H1 (cell line): ENCODE results near the gene CYP2W1. TPM values are rescaled to one million over a fixed set of nuclear protein-coding genes. Genes with fewer than 3 reads are reported as not detected.

ENCODE experiments used
- CTCF ChIA-PET: fragments of 300-600 bp; sonication (Branson Sonifier 250); formaldehyde crosslinking; loops from one replicate; lab custom pipeline; 2021; ENCODE audit not compliant: partially characterized antibody; lab: Charles Lee
- POLR2A ChIA-PET: fragments of 300-600 bp; sonication (Branson Sonifier 250); formaldehyde crosslinking; loops from one replicate; lab custom pipeline; 2021; ENCODE audit warnings: inconsistent platforms; ENCODE audit not compliant: partially characterized antibody; lab: Charles Lee
- DNase-seq, 2 experiments: peaks; one replicate each; pipeline versions ENCODE4 v3.0.0 to v3.0.0-alpha.2; 2010 to 2022; ENCODE audit warnings: low spot score in 2 of 2, low read depth in 1 of 2, mixed read lengths in 1 of 2
- FAIRE-seq: peaks from 2 replicates; lab custom pipeline; 2011; peaks lifted over from hg19 to GRCh38; lab: Jason Lieb, UNC
- H2AFZ ChIP-seq: 2 replicates; pipeline ENCODE4 v1.8.1; 2012; ENCODE audit warnings: low read length, inconsistent platforms
- H2AK5ac ChIP-seq: 2 replicates; pipeline ENCODE4 v1.6.1; 2013; ENCODE audit warnings: low read depth, low read length
- H2BK120ac ChIP-seq: replicated peaks from 2 replicates; pipeline ENCODE3; 2013; ENCODE audit warnings: low read depth, low read length, inconsistent platforms
- H2BK12ac ChIP-seq: 2 replicates; pipeline ENCODE4 v1.6.1; 2013; ENCODE audit warnings: low read depth, low read length
- H2BK15ac ChIP-seq: 2 replicates; pipeline ENCODE4 v1.6.1; 2013; ENCODE audit warnings: low read length
- H2BK20ac ChIP-seq: 2 replicates; pipeline ENCODE4 v1.6.1; 2013; ENCODE audit warnings: low read length
- H2BK5ac ChIP-seq: 2 replicates; pipeline ENCODE4 v1.6.1; 2013; ENCODE audit warnings: low read depth, low read length
- H3K14ac ChIP-seq: 2 replicates; pipeline ENCODE4 v1.6.1; 2013; ENCODE audit warnings: inconsistent platforms; ENCODE audit not compliant: insufficient read length
- H3K18ac ChIP-seq: 2 replicates; pipeline ENCODE4 v1.6.1; 2013; ENCODE audit warnings: low read length; ENCODE audit errors: extremely low read depth
- H3K23ac ChIP-seq: 2 replicates; pipeline ENCODE4 v1.6.1; 2013; ENCODE audit warnings: inconsistent platforms; ENCODE audit not compliant: insufficient read length
- H3K23me2 ChIP-seq: 2 replicates; pipeline ENCODE4 v1.6.1; 2013; ENCODE audit warnings: low read depth, low read length
- H3K27ac ChIP-seq: 2 replicates; pipeline ENCODE4 v1.6.1; 2011; ENCODE audit warnings: low read depth, low read length, inconsistent platforms
- H3K27me3 ChIP-seq, 4 experiments: replicated peaks in 1 of 4; 1 replicate in 1 of 4; 2 replicates in 3 of 4; pipeline versions ENCODE4 v1.6.1 to v1.8.1; 2011 to 2013; ENCODE audit warnings: low read length in 3 of 4, mild to moderate bottlenecking in 3 of 4, inconsistent platforms in 2 of 4, mixed read lengths in 2 of 4, moderate library complexity in 1 of 4; ENCODE audit not compliant: control insufficient read depth in 3 of 4, insufficient read depth in 3 of 4; ENCODE audit errors: extremely low read depth in 1 of 4
- H3K36me3 ChIP-seq, 4 experiments: 2 replicates each; pipeline versions ENCODE4 v1.6.1 to v1.8.1; 2011 to 2013; ENCODE audit warnings: mild to moderate bottlenecking in 4 of 4, low read length in 3 of 4, moderate library complexity in 2 of 4, control low read depth in 1 of 4, inconsistent platforms in 1 of 4; ENCODE audit not compliant: insufficient read depth in 4 of 4, control insufficient read depth in 2 of 4
- H3K4ac ChIP-seq: replicated peaks from 2 replicates; pipeline ENCODE3; 2013; ENCODE audit warnings: low read length, low read depth, mixed read lengths, inconsistent platforms; ENCODE audit not compliant: insufficient read length
- H3K4me1 ChIP-seq, 4 experiments: replicated peaks in 1 of 4; 1 replicate in 1 of 4; 2 replicates in 3 of 4; pipeline versions ENCODE4 v1.6.1 to v1.8.1; 2011 to 2013; ENCODE audit warnings: low read length in 3 of 4, inconsistent platforms in 2 of 4, mixed read lengths in 1 of 4; ENCODE audit not compliant: insufficient read depth in 4 of 4, control insufficient read depth in 3 of 4
- H3K4me2 ChIP-seq, 2 experiments: 2 replicates each; pipeline versions ENCODE4 v1.6.1 to v1.8.1; 2011 to 2013; ENCODE audit warnings: low read depth in 2 of 2, low read length in 2 of 2, control low read depth in 1 of 2, inconsistent platforms in 1 of 2, mild to moderate bottlenecking in 1 of 2; ENCODE audit not compliant: insufficient read depth in 1 of 2
- H3K4me3 ChIP-seq, 4 experiments: fragments of 200-600, 300-600 bp in 1 of 4; sonication (generic), shearing (Covaris generic), sonication (Bioruptor Twin) in 1 of 4; 2 replicates each; pipeline versions ENCODE4 v1.5.1 to v1.8.1; 2011 to 2016; ENCODE audit warnings: low read length in 4 of 4, low read depth in 3 of 4, control low read depth in 2 of 4, inconsistent platforms in 2 of 4, mild to moderate bottlenecking in 2 of 4, mixed read lengths in 1 of 4, moderate library complexity in 1 of 4; ENCODE audit not compliant: insufficient read depth in 2 of 4; ENCODE audit errors: extremely low read depth in 1 of 4
- H3K56ac ChIP-seq: replicated peaks from 2 replicates; pipeline ENCODE3; 2013; ENCODE audit warnings: low read depth, mild to moderate bottlenecking, mixed read lengths, low read length, inconsistent platforms; ENCODE audit not compliant: insufficient read length
- H3K79me1 ChIP-seq: 2 replicates; pipeline ENCODE4 v1.6.1; 2013; ENCODE audit warnings: low read depth, low read length, control low read depth
- H3K79me2 ChIP-seq, 2 experiments: 2 replicates each; pipeline versions ENCODE4 v1.6.1 to v1.8.1; 2012 to 2013; ENCODE audit warnings: low read length in 2 of 2, mild to moderate bottlenecking in 2 of 2, inconsistent platforms in 1 of 2; ENCODE audit not compliant: insufficient read depth in 2 of 2, control insufficient read depth in 1 of 2
- H3K9ac ChIP-seq, 4 experiments: replicated peaks in 1 of 4; 1 replicate in 1 of 4; 2 replicates in 3 of 4; pipeline versions ENCODE4 v1.6.1 to v1.8.1; 2011 to 2013; ENCODE audit warnings: low read depth in 3 of 4, low read length in 3 of 4, control low read depth in 2 of 4, mild to moderate bottlenecking in 2 of 4, moderate library complexity in 2 of 4, inconsistent platforms in 1 of 4; ENCODE audit errors: extremely low read depth in 1 of 4
- H3K9me3 ChIP-seq, 2 experiments: 2 replicates each; pipeline versions ENCODE4 v1.6.1 to v1.8.1; 2012 to 2013; ENCODE audit warnings: mild to moderate bottlenecking in 2 of 2, moderate library complexity in 2 of 2, control low read depth in 1 of 2, inconsistent platforms in 1 of 2, low read depth in 1 of 2, low read length in 1 of 2, mixed read lengths in 1 of 2; ENCODE audit not compliant: insufficient read depth in 2 of 2
- H4K20me1 ChIP-seq, 2 experiments: replicated peaks in 1 of 2; 2 replicates each; pipeline versions ENCODE3 to v1.8.1; 2011 to 2013; ENCODE audit warnings: inconsistent platforms in 2 of 2, low read length in 2 of 2, mild to moderate bottlenecking in 1 of 2; ENCODE audit not compliant: insufficient read depth in 2 of 2, control insufficient read depth in 1 of 2
- H4K5ac ChIP-seq: 2 replicates; pipeline ENCODE4 v1.6.1; 2013; ENCODE audit warnings: low read length, low read depth, mixed read lengths, inconsistent platforms; ENCODE audit not compliant: insufficient read length
- H4K8ac ChIP-seq: 2 replicates; pipeline ENCODE4 v1.8.0; 2013; ENCODE audit warnings: mild to moderate bottlenecking, moderate library complexity, low read length, inconsistent platforms; ENCODE audit not compliant: insufficient read depth; ENCODE audit errors: extremely low read depth
- H4K91ac ChIP-seq: replicated peaks from 2 replicates; pipeline ENCODE3; 2013; ENCODE audit warnings: low read length, mixed read lengths, inconsistent platforms; ENCODE audit not compliant: insufficient read length
- ASH2L ChIP-seq: fragments of 200-600, 300-600 bp; sonication (generic); IDR thresholded peaks from one replicate; pipeline ENCODE4 v1.7.1; 2017; ENCODE audit warnings: low read length
- CTBP2 ChIP-seq: IDR thresholded peaks from 2 replicates; pipeline ENCODE4 v1.7.0; 2011; ENCODE audit warnings: borderline replicate concordance, mild to moderate bottlenecking, moderate library complexity, mixed read lengths, low read length; ENCODE audit not compliant: insufficient read depth, insufficient read length
- RNF2 ChIP-seq: fragments of 200-900, 300-1000 bp; sonication (generic); IDR thresholded peaks from 2 replicates; pipeline ENCODE4 v1.7.1; 2016; ENCODE audit warnings: borderline replicate concordance, low read depth, mild to moderate bottlenecking, antibody characterized with exemption, low read length; ENCODE audit not compliant: poor library complexity, severe bottlenecking; ENCODE audit errors: missing control alignments
- RXRA ChIP-seq: IDR thresholded peaks from 2 replicates; pipeline ENCODE4 v1.6.1; 2011; ENCODE audit warnings: low read depth, mild to moderate bottlenecking, low read length, moderate library complexity; ENCODE audit not compliant: insufficient read depth
- ZNF274 ChIP-seq: IDR thresholded peaks from 2 replicates; pipeline ENCODE4 v1.7.0; 2012; ENCODE audit warnings: low read length, borderline replicate concordance; ENCODE audit errors: extremely low read depth
- WGBS, 2 experiments: shearing (Covaris generic) in 1 of 2; methylation state at CpG; one replicate each; pipeline versions ENCODE4 v1.1.6 to v1.1.7; 2013 to 2015; ENCODE audit warnings: low lambda C conversion rate in 2 of 2, mixed read lengths in 2 of 2, inconsistent platforms in 1 of 2, low coverage in 1 of 2, missing lambda C conversion rate in 1 of 2; ENCODE audit not compliant: insufficient replicate concordance in 2 of 2, insufficient coverage in 1 of 2, insufficient read length in 1 of 2; ENCODE audit errors: extremely low coverage in 1 of 2, missing lambda C conversion rate in 1 of 2; 5-methylcytosine and 5-hydroxymethylcytosine counted together
- polyA plus RNA-seq, 7 experiments: library from polyadenylated mRNA; depleted of rRNA in 3 of 7; stranded (reverse) in 5 of 7; unstranded in 2 of 7; fragments of >200 nt in 5 of 7; fragments of 200-250 nt in 2 of 7; gene quantifications; 1 replicate in 5 of 7; 2 replicates in 1 of 7; 4 replicates in 1 of 7; pipeline versions ENCODE4 v1.2.1 to v1.2.3, GENCODE V29; 2011 to 2013; ENCODE audit warnings: missing spikeins in 2 of 7, mixed read lengths in 2 of 7
- total RNA-seq: library from RNA; stranded (reverse); fragmentation: NEBNext Ultra II Directional; extraction: Animal tissue kit (Norgen Biotek cat#: 25700); gene quantifications from 2 replicates; pipeline ENCODE4 v1.2.1, GENCODE V29; 2021

The CYP2W1 gene
- total and polyA plus RNA-seq, 2 of the 8 experiments (the other 6 are each of a cell fraction or from before 2014, with no cell fraction given) = not detected

DNA sequence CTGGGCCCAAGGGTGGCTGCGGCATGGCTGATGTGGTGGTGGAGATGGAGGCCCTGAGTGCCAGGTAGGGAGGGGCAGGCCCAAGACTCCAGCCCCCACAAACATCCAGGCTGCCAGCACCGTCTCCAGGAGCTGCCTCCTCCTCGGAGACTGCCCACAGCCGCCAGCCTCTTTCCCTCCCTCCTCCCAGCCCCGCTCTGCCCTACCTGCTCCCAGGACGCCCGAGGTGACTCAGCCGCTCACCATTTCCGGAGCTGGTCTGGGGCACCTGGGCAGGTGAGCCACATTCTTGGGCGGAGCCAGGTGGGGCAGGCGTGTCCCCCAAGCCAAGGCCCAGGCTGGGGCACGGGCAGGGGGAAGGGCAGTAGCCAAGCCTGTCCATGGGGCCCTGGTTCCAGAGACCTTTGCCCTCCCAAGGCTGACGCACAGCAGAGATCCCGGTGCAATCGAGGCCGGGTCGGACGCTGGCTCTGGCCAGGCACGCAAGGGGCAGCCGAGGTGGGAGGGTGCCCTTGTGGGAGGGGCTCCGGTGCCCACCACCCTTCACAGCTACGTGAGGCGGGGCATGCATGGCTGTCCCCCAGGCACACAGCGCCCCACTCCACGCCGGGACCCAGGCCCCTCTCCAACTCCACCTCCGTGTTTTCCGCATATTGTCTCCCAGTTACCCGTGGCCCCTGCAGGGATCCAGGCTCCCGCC is 37.3 kb upstream of the CYP2W1 start:
- Histone ChIP-seq H2BK120ac (peak overlapping the region; percentile 79), H4K8ac (peak overlapping the region; percentile 77), H2AFZ (0 out of 2 replicates have a peak overlapping the region, but pooled peaks have one; percentile 1), H3K18ac (peak overlapping the region; percentile 83), H2BK5ac (peak overlapping the region; percentile 93; the same call in 1 of the 2 replicates), H2BK12ac (peak overlapping the region; percentile 99; the same call in 1 of the 2 replicates), H3K79me1 (no peaks in the 10 kb centered on the region), H3K36me3 (no peaks in the 10 kb centered on the region), H3K9me3 (no peaks in the 10 kb centered on the region), H3K9ac (no peak overlapping the region; a peak in 1 of 7 replicates), H3K79me2 (no peaks in the 10 kb centered on the region), H2BK20ac (peak overlapping the region; percentile 86), H4K5ac (peak overlapping the region; percentile 46), H3K27ac (peak overlapping the region; percentile 72; the same call in 1 of the 2 replicates), H3K27me3 (peaks cover 0 to 4% (median 0%) of the 10 kb centered on the region in 4 experiments; a peak in 2 of 7 replicates), H3K14ac (no peak overlapping the region), H3K23ac (no peak overlapping the region), H3K4me2 (peak overlapping the region; percentile 47 to 58; a peak in 3 of 4 replicates), H3K4me1 (peaks cover 0 to 26% (median 18%) of the 10 kb centered on the region in 4 experiments; a peak in 6 of 7 replicates), H2BK15ac (peak overlapping the region; percentile 53; the same call in 1 of the 2 replicates), H3K56ac (peak overlapping the region; percentile 1), H2AK5ac (no peak overlapping the region; the same call in 1 of the 2 replicates), H3K4ac (peak overlapping the region; percentile 96), H3K23me2 (no peaks in the 10 kb centered on the region), H4K20me1 (no peaks in the 10 kb centered on the region), H3K4me3 (peak overlapping the region in 2 of 4 experiments; percentile 11 to 39; a peak in 3 of 8 replicates), H4K91ac (peak overlapping the region; percentile 100)
- WGBS, 2 experiments = 37% methylated on average over 16 of the region's 30 CpGs; no CpG with 5 or more reads in 1 of the 2 experiments
- no peak for FAIRE-seq
- POLR2A ChIA-PET = interaction anchor here (0.6 to 1.2 kb wide), 5 partner anchors 10 to 30 kb away, joined by 3 to 6 read pairs (median 3); partner anchors contain the start of gene COX19
- peak; percentile 49 to 86 for DNase-seq
- CTCF ChIA-PET = interaction anchor here (1.6 kb wide), 1 partner anchor 47 kb away, joined by 6 read pairs; no protein-coding TSS in a partner anchor
- TF ChIP-seq CTBP2 = peak; percentile 87
- peak; percentile 49 for TF ChIP-seq ASH2L
- TF ChIP-seq ZNF274 = no peak
- no peak for TF ChIP-seq RXRA
- TF ChIP-seq RNF2 = no peak
